HG03460 (cell line): ENCODE results near the gene CA10.

Source experiments
- ATAC-seq: cut with Tn5 transposase; IDR thresholded peaks from one replicate; pipeline ENCODE4 v1.9.1; 2021; ENCODE audit not compliant: unreplicated experiment

CA10 gene

GRCh38 chr17:51611585-51611984 is 546.9 kb downstream of the CA10 start:
- ATAC-seq, result no peak

GRCh38 chr17:51610834-51611233 is 547.7 kb downstream of the CA10 start:
- no peak for ATAC-seq

DNA sequence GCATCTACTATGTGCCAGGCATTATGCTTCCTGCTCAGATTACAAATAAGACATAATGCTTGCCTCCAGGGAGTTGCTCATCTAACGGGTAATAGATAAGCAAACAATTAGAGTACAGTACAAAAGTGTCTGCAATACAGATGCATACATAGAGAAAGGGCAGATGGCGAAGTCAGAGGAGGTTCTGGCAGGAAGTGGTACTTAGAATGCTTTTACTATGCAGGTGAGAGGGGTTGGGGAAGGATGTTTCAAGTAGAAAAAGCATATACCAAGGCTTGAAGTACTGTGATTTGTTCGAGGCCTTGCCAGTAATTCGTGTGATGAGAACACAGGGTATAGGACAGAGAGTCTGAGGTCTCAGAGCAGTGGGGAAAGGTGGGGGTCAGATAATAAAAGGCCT is 548.4 kb downstream of the CA10 start:
- ATAC-seq, result no peak

- no peak for ATAC-seq
Observed at GRCh38 chr17:51608251-51608933, 550.1 kb downstream of the CA10 start.

- no peak for ATAC-seq
Observed at GRCh38 chr17:51607512-51607911, 551.0 kb downstream of the CA10 start.

GRCh38 chr17:51604299-51605020 is 554.1 kb downstream of the CA10 start:
- no peak for ATAC-seq

DNA sequence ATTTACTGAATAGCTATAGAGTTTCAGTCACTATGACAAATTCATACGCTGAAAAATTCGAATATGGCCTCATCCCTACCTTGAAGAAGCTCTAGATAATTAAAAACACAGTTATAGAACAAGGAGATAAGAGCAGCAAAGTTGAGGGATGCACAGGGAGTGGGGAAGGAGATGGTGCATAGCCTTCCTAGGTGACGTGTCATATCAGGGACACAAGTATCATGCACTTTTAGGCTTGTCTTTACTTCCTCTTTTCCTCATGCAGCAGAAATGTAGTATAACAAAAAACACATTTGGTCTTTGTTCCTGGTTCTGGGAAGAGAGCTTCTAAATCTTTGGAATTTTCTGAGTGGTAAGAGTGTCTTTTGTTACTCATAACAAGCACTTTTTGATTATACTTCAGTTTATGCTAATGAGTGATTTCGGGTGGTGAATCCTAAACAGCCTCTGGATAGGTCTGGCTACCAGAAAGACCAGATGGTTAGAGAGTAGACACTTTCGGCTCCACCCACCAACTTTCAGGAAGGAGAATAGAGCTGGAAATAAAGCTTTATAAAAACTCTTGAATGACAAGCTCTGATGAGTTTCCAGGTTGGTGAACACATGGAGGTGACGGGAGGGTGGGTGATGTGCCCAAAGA is 556.8 kb downstream of the CA10 start:
- ATAC-seq, result no peak

GRCh38 chr17:51598824-51599223 is 559.7 kb downstream of the CA10 start:
- ATAC-seq, result no peak

GRCh38 chr17:51597345-51597744 is 561.2 kb downstream of the CA10 start:
- no peak for ATAC-seq

DNA sequence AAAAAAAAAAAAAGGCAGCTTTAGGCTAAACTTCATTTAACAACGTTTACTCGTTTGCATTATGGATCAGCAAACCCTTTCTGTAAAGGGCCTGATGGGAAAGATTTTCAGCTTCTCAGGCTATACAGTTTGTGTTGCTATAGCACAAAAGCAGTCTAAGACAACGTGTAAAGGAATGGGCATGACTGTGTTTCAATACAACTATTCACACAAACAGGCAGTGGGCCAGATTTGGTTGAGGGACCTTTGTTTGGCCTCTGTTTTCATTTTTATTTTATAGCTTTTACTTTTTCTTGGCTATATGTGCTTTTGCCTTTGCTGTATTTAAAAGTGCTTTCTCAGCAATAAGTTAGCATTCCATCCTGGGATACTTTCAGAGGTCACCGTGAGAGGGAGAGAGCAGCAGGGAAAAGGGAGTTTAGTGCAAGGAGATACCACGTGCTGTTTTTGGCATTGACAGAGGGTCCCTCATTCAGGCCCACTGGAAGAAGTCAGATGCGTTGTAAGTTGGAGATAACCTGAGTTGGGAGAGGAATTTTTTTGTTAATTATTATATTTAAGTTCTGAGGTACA is 562.6 kb downstream of the CA10 start:
- ATAC-seq, result no peak

- ATAC-seq, result no peak
Observed at GRCh38 chr17:51590071-51590656, 568.4 kb downstream of the CA10 start.

DNA sequence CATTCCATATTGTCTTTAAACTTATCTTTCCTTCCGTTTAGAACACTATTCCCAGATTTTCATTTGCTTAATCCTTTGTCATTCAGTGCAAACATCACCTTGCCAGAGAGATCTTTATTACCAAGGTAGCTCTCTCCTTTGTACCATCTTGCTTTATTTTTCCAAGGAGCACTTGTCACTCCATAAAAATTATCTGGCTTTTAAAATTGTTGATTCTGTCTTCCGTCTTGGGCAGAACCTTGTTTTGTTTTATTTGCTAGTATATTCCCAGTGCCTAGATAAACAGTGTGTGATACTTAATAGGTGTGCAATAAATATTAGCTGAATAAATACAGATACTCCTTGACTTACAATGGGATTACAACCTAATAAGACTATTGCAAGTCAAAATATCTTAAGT is 570.5 kb downstream of the CA10 start:
- no peak for ATAC-seq

DNA sequence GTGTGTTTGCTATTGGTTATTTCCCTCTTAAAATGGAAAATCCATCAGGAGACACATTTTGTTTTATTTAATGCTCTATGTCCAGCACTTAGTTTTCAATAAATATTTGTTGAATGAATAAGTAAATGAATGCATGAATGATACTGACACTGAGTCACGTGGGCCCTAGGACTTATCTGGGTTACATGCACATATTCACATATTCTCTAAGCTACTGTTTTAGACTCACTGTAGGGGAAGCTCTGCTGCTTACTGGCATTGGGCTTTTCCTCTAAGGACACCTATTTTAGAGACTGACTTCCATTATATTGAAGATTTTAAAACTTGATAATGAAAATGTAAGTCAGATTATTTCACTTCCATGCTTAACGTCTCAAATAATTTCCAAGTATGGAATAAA is 571.0 kb downstream of the CA10 start:
- ATAC-seq, result no peak

- no peak for ATAC-seq
Observed at GRCh38 chr17:51585514-51586104, 572.9 kb downstream of the CA10 start.

DNA sequence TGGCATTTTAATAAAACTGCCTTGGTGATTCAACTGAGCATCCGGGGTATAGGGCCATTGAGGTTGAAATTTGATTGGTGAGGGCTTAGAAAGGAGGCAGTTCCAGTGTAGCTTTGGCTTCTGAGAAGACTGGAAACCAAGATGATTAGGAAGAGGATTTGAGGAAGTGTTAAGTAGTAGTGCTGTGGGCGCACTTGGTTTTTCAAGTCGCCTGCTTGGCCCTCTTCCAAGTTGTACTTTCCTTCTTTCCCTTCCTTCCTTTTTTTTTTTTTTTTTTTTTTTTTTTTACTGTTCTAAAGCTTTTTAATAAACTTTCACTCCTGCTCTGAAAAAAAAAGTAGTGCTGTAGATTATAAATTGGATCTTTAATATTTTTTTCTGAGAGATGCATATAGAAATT is 577.6 kb downstream of the CA10 start:
- ATAC-seq, result no peak
